OCI-LY7 (cell line): Measurements from ENCODE around the gene SPRYD4. TPM values are rescaled to one million over a fixed set of nuclear protein-coding genes. Genes with fewer than 3 reads are reported as not detected.

Experiments used
- BruUV-seq: library from RNA; stranded (reverse); fragments of 400-500 nt; replicated peaks from 2 replicates; lab custom pipeline; 2021; lab: Mats Ljungman, UMichigan
- CTCF ChIA-PET: fragments of 300-600 bp; sonication (Branson Sonifier 250); formaldehyde crosslinking; loops from one replicate; lab custom pipeline; 2022; ENCODE audit warnings: antibody characterized with exemption; ENCODE audit not compliant: unreplicated experiment; lab: Charles Lee
- POLR2A ChIA-PET: fragments of 300-600 bp; sonication (Branson Sonifier 250); formaldehyde crosslinking; loops from one replicate; lab custom pipeline; 2022; ENCODE audit warnings: antibody characterized with exemption; lab: Charles Lee
- DNase-seq: peaks from one replicate; pipeline ENCODE4 v3.0.0-alpha.2; 2015; ENCODE audit warnings: low spot score
- H2AFZ ChIP-seq: fragments of 200-600 bp; sonication (generic), shearing (Covaris generic); 2 replicates; pipeline ENCODE4 v1.6.1; 2014; ENCODE audit warnings: mild to moderate bottlenecking, antibody characterized with exemption, low read length, moderate library complexity
- H3K27ac ChIP-seq: fragments of 200-600 bp; sonication (generic); 2 replicates; pipeline ENCODE4 v1.5.1; 2014; ENCODE audit warnings: mixed run types, low read depth, mild to moderate bottlenecking, moderate library complexity, low read length, inconsistent platforms; ENCODE audit not compliant: poor library complexity, severe bottlenecking
- H3K36me3 ChIP-seq: fragments of 200-600 bp; sonication (generic); 2 replicates; pipeline ENCODE4 v1.6.1; 2014; ENCODE audit warnings: mild to moderate bottlenecking, antibody characterized with exemption, low read length, moderate library complexity, mixed read lengths; ENCODE audit not compliant: insufficient read depth
- H3K4me1 ChIP-seq: fragments of 200-600 bp; sonication (generic); 2 replicates; pipeline ENCODE4 v1.5.1; 2014; ENCODE audit warnings: mild to moderate bottlenecking, low read length; ENCODE audit not compliant: insufficient read depth, poor library complexity, severe bottlenecking
- H3K4me2 ChIP-seq: fragments of 200-600 bp; sonication (generic); 2 replicates; pipeline ENCODE4 v1.6.1; 2014; ENCODE audit warnings: mild to moderate bottlenecking, low read length
- H3K4me3 ChIP-seq: fragments of 200-600 bp; sonication (generic); 2 replicates; pipeline ENCODE4 v1.5.1; 2014; ENCODE audit warnings: mild to moderate bottlenecking, low read depth, low read length; ENCODE audit not compliant: poor library complexity, severe bottlenecking
- H3K79me2 ChIP-seq: fragments of 200-600 bp; sonication (generic); 2 replicates; pipeline ENCODE4 v1.6.1; 2016; ENCODE audit warnings: low read depth, mild to moderate bottlenecking, low read length, moderate library complexity, mixed read lengths; ENCODE audit not compliant: insufficient read depth
- H3K9me2 ChIP-seq: fragments of 200-600 bp; sonication (generic); 2 replicates; pipeline ENCODE4 v1.6.1; 2016; ENCODE audit warnings: mild to moderate bottlenecking, low read length, mixed read lengths; ENCODE audit not compliant: insufficient read depth
- H3K9me3 ChIP-seq: fragments of 200-600 bp; sonication (generic); 2 replicates; pipeline ENCODE4 v1.6.1; 2014; ENCODE audit warnings: mild to moderate bottlenecking, mixed run types, low read length, mixed read lengths
- H4K20me1 ChIP-seq: fragments of 200-600 bp; sonication (generic); 2 replicates; pipeline ENCODE4 v1.6.1; 2014; ENCODE audit warnings: mild to moderate bottlenecking, antibody characterized with exemption, low read length, moderate library complexity, mixed read lengths; ENCODE audit not compliant: insufficient read depth
- CTCF ChIP-seq: fragments of 200-600 bp; sonication (generic); conservative IDR thresholded peaks from 2 replicates; pipeline ENCODE4 v1.5.1; 2014; ENCODE audit warnings: mild to moderate bottlenecking, antibody characterized with exemption, low read length, moderate library complexity, mixed read lengths
- EZH2phosphoT487 ChIP-seq: fragments of 200-600 bp; sonication (generic); IDR thresholded peaks from 2 replicates; pipeline ENCODE4 v1.6.1; 2018; ENCODE audit warnings: low read depth, borderline replicate concordance, mild to moderate bottlenecking, mixed run types, antibody characterized with exemption, low read length, moderate library complexity, mixed read lengths
- intact Hi-C: fragments of 100-400 bp; cut with micrococcal nuclease; formaldehyde crosslinking; loops from one replicate; pipeline ENCODE4 v1.10.0; 2022; ENCODE audit not compliant: unreplicated experiment
- total RNA-seq, 2 experiments: library from RNA; depleted of rRNA in 1 of 2; stranded (reverse); fragments of >200 nt in 1 of 2; shearing (Covaris generic) in 1 of 2; gene quantifications; 2 replicates each; pipeline ENCODE4 v1.2.3, GENCODE V29; 2014 to 2022

Gene SPRYD4
- total RNA-seq, 2 experiments from 2014 or later: 5.9 to 7.5 TPM

- Histone ChIP-seq H2AFZ (no peak overlapping the region), H3K27ac (no peak overlapping the region), H3K4me3 (no peak overlapping the region), H3K9me2 (no peaks in the 10 kb centered on the region), H3K79me2 (no peaks in the 10 kb centered on the region), H3K36me3 (no peaks in the 10 kb centered on the region), H3K4me1 (peaks cover 39% of the 10 kb centered on the region), H3K4me2 (no peak overlapping the region), H4K20me1 (no peaks in the 10 kb centered on the region), H3K9me3 (no peaks in the 10 kb centered on the region)
- DNase-seq: no peak
- ChIA-PET POLR2A (interaction anchor here (0.7 to 7.4 kb wide), 5 partner anchors 9 to 237 kb away, joined by 4 to 98 read pairs (median 31); partner anchors contain the start of genes CNPY2, IL23A, PAN2 and TIMELESS), CTCF (interaction anchor here (2.6 kb wide), 1 partner anchor 8 kb away, joined by 10 read pairs; the partner anchor contains the start of gene TIMELESS)
- TF ChIP-seq EZH2phosphoT487: no peak
- TF ChIP-seq CTCF: no peak
- intact Hi-C loops: no loop called here
- no TSS peak for BruUV-seq
These were observed 10.6 kb upstream of the SPRYD4 start for GRCh38 chr12:56457817-56458216.

GRCh38 chr12:56461235-56462159 is 6.9 kb upstream of the SPRYD4 start:
- peak overlapping the region; percentile 96 for H3K27ac ChIP-seq

More at GRCh38 chr12:56461235-56462159, 6.9 kb upstream of the SPRYD4 start:
- H2AFZ ChIP-seq: peak overlapping the region; percentile 98; the same call in 1 of the 2 replicates
- H3K4me1 ChIP-seq: peaks cover 49% of the 10 kb centered on the region
- H3K9me2 ChIP-seq: no peaks in the 10 kb centered on the region
- no peak for DNase-seq
- H3K9me3 ChIP-seq: no peaks in the 10 kb centered on the region
- no peaks in the 10 kb centered on the region for H4K20me1 ChIP-seq
- H3K36me3 ChIP-seq: no peaks in the 10 kb centered on the region
- intact Hi-C loops: loop anchor here (2.0 kb wide), 1 partner anchor 87 kb away; no protein-coding TSS in a partner anchor
- peak overlapping the region; percentile 70; the same call in 1 of the 2 replicates for H3K4me2 ChIP-seq
- ChIA-PET CTCF (interaction anchor here (0.6 to 1.2 kb wide), 7 partner anchors 8 to 342 kb away, joined by 3 to 4 read pairs (median 3); partner anchors contain the start of genes CNPY2 and STAT2), POLR2A (interaction anchor here (0.6 to 7.4 kb wide), 15 partner anchors 12 to 342 kb away, joined by 3 to 98 read pairs (median 6); partner anchors contain the start of genes CNPY2, IL23A, PAN2 and RNF41)
- no TSS peak for BruUV-seq
- H3K79me2 ChIP-seq: no peaks in the 10 kb centered on the region
- no peak for TF ChIP-seq EZH2phosphoT487
- no peak for TF ChIP-seq CTCF
- no peak overlapping the region for H3K4me3 ChIP-seq
